CD4-positive, alpha-beta T cell (primary cell): ENCODE results near the gene NPC1L1. TPM values are rescaled to one million over a fixed set of nuclear protein-coding genes. Genes with fewer than 3 reads are reported as not detected.
A peak's percentile ranks its signal among the peaks of the same experiment; 100 is the strongest.

ENCODE experiments used
- ATAC-seq: fragments of 200-7000 bp; cut with Tn5 transposase; one replicate; pipeline ENCODE4 v1.10.0; 2022; ENCODE audit warnings: mild to moderate bottlenecking; ENCODE audit not compliant: poor library complexity
- CTCF ChIA-PET: fragments of 350-600 bp; sonication (Branson Sonifier 250); formaldehyde crosslinking; loops from one replicate; lab custom pipeline; 2021; ENCODE audit warnings: antibody characterized with exemption, inconsistent platforms; lab: Charles Lee
- POLR2A ChIA-PET: fragments of 350-600 bp; sonication (Branson Sonifier 250); formaldehyde crosslinking; loops from one replicate; lab custom pipeline; 2021; ENCODE audit warnings: antibody characterized with exemption, inconsistent platforms; lab: Charles Lee
- DNase-seq, 14 experiments: peaks; one replicate each; pipeline ENCODE4 v3.0.0-alpha.2; 2013 to 2020; ENCODE audit warnings: mixed read lengths in 2 of 14
- H3K27ac ChIP-seq, 2 donors: one replicate each; pipeline versions ENCODE4 v1.5.1 to v1.7.0; 2013; ENCODE audit warnings: low read length in 2 of 2, low read depth in 1 of 2, mild to moderate bottlenecking in 1 of 2
- H3K27me3 ChIP-seq, 2 experiments: 1 replicate in 1 of 2; 2 replicates in 1 of 2; pipeline versions ENCODE4 v1.6.1 to v1.7.0; 2013; ENCODE audit warnings: low read length in 2 of 2, control low read depth in 1 of 2, mild to moderate bottlenecking in 1 of 2, moderate library complexity in 1 of 2; ENCODE audit not compliant: insufficient read depth in 2 of 2, control insufficient read depth in 1 of 2
- H3K36me3 ChIP-seq: one replicate; pipeline ENCODE4 v1.6.1; 2013; ENCODE audit warnings: low read length, control low read depth; ENCODE audit not compliant: insufficient read depth
- H3K4me1 ChIP-seq: one replicate; pipeline ENCODE4 v1.6.1; 2013; ENCODE audit warnings: low read length, control low read depth; ENCODE audit not compliant: insufficient read depth
- H3K4me3 ChIP-seq: one replicate; pipeline ENCODE4 v1.5.1; 2013; ENCODE audit warnings: mild to moderate bottlenecking, low read length, moderate library complexity
- H3K9me3 ChIP-seq, 2 experiments: 1 replicate in 1 of 2; 2 replicates in 1 of 2; pipeline versions ENCODE4 v1.6.1 to v1.7.0; 2013; ENCODE audit warnings: low read length in 2 of 2, mild to moderate bottlenecking in 2 of 2, control low read depth in 1 of 2, moderate library complexity in 1 of 2; ENCODE audit not compliant: control insufficient read depth in 1 of 2, insufficient read depth in 1 of 2
- H3K27ac Mint-ChIP-seq: one replicate; pipeline ENCODE4 v1.8.0; 2020; ENCODE audit warnings: mixed read lengths
- H3K27me3 Mint-ChIP-seq: one replicate; pipeline ENCODE4 v1.8.0; 2021; ENCODE audit warnings: mixed read lengths
- H3K36me3 Mint-ChIP-seq: one replicate; pipeline ENCODE4 v1.8.0; 2021; ENCODE audit warnings: low read depth, mixed read lengths
- H3K4me1 Mint-ChIP-seq: one replicate; pipeline ENCODE4 v1.8.0; 2021; ENCODE audit warnings: low read depth, mixed read lengths
- H3K4me3 Mint-ChIP-seq: one replicate; pipeline ENCODE4 v1.8.0; 2020; ENCODE audit warnings: mild to moderate bottlenecking, mixed read lengths
- H3K9me3 Mint-ChIP-seq: one replicate; pipeline ENCODE4 v1.8.0; 2020; ENCODE audit warnings: mixed read lengths
- intact Hi-C, 2 experiments: fragments of 100-400 bp; cut with DNase I in 1 of 2; cut with micrococcal nuclease in 1 of 2; formaldehyde crosslinking; loops; one replicate each; pipeline versions ENCODE4 v1.15.1 to v1.9.0; 2023 to 2025; cut with DNase I, micrococcal nuclease
- total RNA-seq, 174 experiments: library from RNA in 2 of 174; stranded (reverse) in 2 of 174; gene quantifications; one replicate each; pipeline ENCODE4 v1.2.3 and lab custom pipeline; 2021 to 2026
- TF ChIP-seq, protein P1 (sequence below): fragments of 200-600 bp; IDR thresholded peaks from one replicate; pipeline ENCODE4 v1.8.0; 2022; ENCODE audit warnings: antibody characterized with exemption, mild to moderate bottlenecking

Gene NPC1L1
- total RNA-seq, 2 experiments from 2014 or later: 0.08 TPM; not detected in 1

DNA sequence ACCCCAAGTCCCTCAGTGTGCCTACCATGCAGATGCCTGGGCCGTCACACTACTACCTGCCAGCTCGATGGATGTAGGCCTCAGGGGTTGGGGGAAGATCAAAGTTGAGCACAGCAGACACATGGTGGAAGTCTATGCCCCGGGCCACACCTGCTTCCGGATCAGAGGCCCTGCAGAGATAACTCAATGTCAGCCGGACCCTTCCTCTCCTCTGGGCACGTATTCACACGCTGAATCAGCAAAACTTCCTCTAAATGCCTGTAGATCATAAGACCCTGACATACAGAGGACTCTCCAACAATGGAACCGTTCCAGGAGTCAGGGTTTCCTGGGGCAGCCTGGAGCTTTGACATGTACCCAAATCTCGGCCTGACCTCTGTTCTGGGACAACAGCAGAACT, 28.8 kb upstream of the NPC1L1 start:
- H3K9me3 Mint-ChIP-seq: no peaks in the 10 kb centered on the region
- H3K36me3 ChIP-seq: peaks cover 80% of the 10 kb centered on the region
- ATAC-seq (no peak), DNase-seq (no peak)
- intact Hi-C loops: loop anchor here (5.0 to 10.0 kb wide), 3 partner anchors 78 to 643 kb away; partner anchors contain the start of genes NUDCD3 (in 2 of the 2), DBNL (in 1 of the 2) and UBE2D4 (in 1 of the 2)
- TF ChIP-seq, protein P1, sequence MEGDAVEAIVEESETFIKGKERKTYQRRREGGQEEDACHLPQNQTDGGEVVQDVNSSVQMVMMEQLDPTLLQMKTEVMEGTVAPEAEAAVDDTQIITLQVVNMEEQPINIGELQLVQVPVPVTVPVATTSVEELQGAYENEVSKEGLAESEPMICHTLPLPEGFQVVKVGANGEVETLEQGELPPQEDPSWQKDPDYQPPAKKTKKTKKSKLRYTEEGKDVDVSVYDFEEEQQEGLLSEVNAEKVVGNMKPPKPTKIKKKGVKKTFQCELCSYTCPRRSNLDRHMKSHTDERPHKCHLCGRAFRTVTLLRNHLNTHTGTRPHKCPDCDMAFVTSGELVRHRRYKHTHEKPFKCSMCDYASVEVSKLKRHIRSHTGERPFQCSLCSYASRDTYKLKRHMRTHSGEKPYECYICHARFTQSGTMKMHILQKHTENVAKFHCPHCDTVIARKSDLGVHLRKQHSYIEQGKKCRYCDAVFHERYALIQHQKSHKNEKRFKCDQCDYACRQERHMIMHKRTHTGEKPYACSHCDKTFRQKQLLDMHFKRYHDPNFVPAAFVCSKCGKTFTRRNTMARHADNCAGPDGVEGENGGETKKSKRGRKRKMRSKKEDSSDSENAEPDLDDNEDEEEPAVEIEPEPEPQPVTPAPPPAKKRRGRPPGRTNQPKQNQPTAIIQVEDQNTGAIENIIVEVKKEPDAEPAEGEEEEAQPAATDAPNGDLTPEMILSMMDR: no peak
- H3K27ac Mint-ChIP-seq: no peak overlapping the region
- H3K36me3 Mint-ChIP-seq: peaks cover 97% of the 10 kb centered on the region
- H3K27ac ChIP-seq: no peak overlapping the region
- H3K4me3 ChIP-seq: no peak overlapping the region
- H3K9me3 ChIP-seq: no peaks in the 10 kb centered on the region
- peaks cover 56% of the 10 kb centered on the region for H3K4me1 Mint-ChIP-seq
- peaks cover 41% of the 10 kb centered on the region for H3K4me1 ChIP-seq
- H3K27me3 ChIP-seq: no peaks in the 10 kb centered on the region
- CTCF ChIA-PET: no interaction called here
- POLR2A ChIA-PET: interaction anchor here (0.7 to 2.2 kb wide), 4 partner anchors 12 to 312 kb away, joined by 3 to 9 read pairs (median 4); partner anchors contain the start of genes H2AZ2 and TMED4
- H3K4me3 Mint-ChIP-seq: no peak overlapping the region
- no peaks in the 10 kb centered on the region for H3K27me3 Mint-ChIP-seq

DNA sequence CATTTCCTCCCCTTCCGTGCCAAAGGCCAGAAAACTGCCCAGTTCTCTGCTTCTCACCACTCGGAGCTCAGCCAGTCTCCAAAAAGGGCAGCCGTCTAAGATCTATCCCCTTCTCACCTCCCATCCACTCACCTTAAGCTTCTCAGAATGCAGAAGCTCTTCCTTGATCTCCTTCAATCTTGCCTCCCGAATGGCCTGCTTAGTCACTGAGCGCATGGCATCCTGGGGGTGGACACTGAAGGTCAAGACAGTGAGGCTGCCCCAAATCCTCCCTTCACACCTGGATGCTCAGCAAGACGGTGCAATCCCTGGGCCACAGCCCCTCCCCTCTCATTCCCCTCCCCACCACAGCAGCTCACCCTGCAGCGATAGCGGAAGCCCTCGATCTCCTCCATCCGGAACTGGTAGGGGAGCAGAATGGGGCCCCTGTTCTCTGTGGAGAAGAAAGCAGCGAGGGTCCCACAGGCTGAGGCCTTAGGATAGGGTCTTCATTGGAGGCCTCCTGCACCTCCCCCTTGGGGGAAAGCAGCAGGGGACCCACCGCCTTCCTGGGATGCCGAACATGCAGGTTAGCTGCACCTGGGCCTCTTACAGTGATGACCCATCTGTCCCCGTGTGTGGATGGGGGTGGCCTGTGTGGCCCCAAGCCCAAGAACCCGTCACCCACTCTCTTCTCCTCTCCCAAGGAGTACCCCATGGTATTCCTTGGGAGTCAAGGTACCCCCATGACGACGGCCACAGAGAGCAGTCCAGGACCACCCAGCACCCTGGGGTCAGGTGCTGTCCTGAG, 27.8 kb upstream of the NPC1L1 start:
- H3K9me3 ChIP-seq: no peaks in the 10 kb centered on the region
- CTCF ChIA-PET: no interaction called here
- Mint-ChIP-seq H3K27ac (no peak overlapping the region), H3K9me3 (no peaks in the 10 kb centered on the region), H3K27me3 (no peaks in the 10 kb centered on the region), H3K4me1 (peaks cover 46% of the 10 kb centered on the region), H3K4me3 (peak overlapping the region; percentile 7), H3K36me3 (peaks cover 97% of the 10 kb centered on the region)
- H3K36me3 ChIP-seq: peaks cover 89% of the 10 kb centered on the region
- no peaks in the 10 kb centered on the region for H3K27me3 ChIP-seq
- no peak for DNase-seq
- H3K4me3 ChIP-seq: no peak overlapping the region
- H3K4me1 ChIP-seq: peaks cover 31% of the 10 kb centered on the region
- POLR2A ChIA-PET: interaction anchor here (0.7 to 2.2 kb wide), 2 partner anchors 279 to 311 kb away, joined by 3 to 9 read pairs; partner anchors contain the start of gene H2AZ2
- no peak for ATAC-seq
- intact Hi-C loops: loop anchor here (5.0 kb wide), 1 partner anchor 77 kb away; the partner anchor contains the start of gene NUDCD3 (in 2 of the 2)
- peak overlapping the region in 1 of 2 donors; percentile 8 for H3K27ac ChIP-seq
- TF ChIP-seq, protein P1: no peak

DNA sequence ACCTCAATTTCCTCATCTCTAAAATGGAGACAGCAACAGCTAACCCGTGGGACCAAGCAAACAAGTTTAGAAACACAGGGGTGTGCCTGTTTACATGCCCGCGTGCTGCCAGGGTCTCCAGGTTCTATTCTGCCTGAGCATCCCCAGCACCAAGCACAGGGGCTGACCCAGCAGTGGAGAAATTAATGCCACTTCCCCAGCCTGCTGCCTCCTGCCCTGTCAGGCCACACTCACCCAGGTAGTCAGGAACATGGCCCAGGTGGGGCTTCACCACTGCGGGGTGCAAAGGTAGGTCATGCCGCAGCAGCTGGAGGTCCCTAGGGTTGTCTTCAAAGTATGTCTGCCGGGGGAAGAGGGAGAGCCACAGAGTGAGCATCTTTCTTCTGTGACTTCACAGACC, 26.8 kb upstream of the NPC1L1 start:
- intact Hi-C loops: loop anchor here (5.0 kb wide), 1 partner anchor 76 kb away; the partner anchor contains the start of gene NUDCD3 (in 2 of the 2)
- Histone ChIP-seq H3K4me1 (peaks cover 23% of the 10 kb centered on the region), H3K27ac (no peak overlapping the region), H3K9me3 (no peaks in the 10 kb centered on the region), H3K27me3 (no peaks in the 10 kb centered on the region), H3K36me3 (peaks cover 93% of the 10 kb centered on the region), H3K4me3 (no peak overlapping the region)
- Mint-ChIP-seq H3K36me3 (peaks cover 92% of the 10 kb centered on the region), H3K4me3 (no peak overlapping the region), H3K27ac (no peak overlapping the region), H3K27me3 (no peaks in the 10 kb centered on the region), H3K9me3 (no peaks in the 10 kb centered on the region), H3K4me1 (peaks cover 36% of the 10 kb centered on the region)
- CTCF ChIA-PET: no interaction called here
- TF ChIP-seq, protein P1: no peak
- ATAC-seq (no peak), DNase-seq (no peak)
- POLR2A ChIA-PET: no interaction called here
